PC-9 (cell line): ENCODE measurements around the gene PTEN. TPM values are rescaled to one million over a fixed set of nuclear protein-coding genes. Genes with fewer than 3 reads are reported as not detected.
"Not testable (repeated sequence)": the region's sequence is repeated elsewhere in the genome, so short reads cannot be mapped to it uniquely, and the experiment has no call there.

Experiments
- BruUV-seq: library from RNA; stranded (reverse); fragments of 400-500 nt; replicated peaks from 2 replicates; lab custom pipeline; 2021; lab: Mats Ljungman, UMichigan
- CTCF ChIA-PET: fragments of 300-600 bp; sonication (Branson Sonifier 250); formaldehyde crosslinking; loops from one replicate; lab custom pipeline; 2022; ENCODE audit warnings: antibody characterized with exemption; lab: Charles Lee
- POLR2A ChIA-PET: fragments of 300-600 bp; sonication (Branson Sonifier 250); formaldehyde crosslinking; loops from one replicate; lab custom pipeline; 2022; ENCODE audit warnings: antibody characterized with exemption; ENCODE audit not compliant: unreplicated experiment; lab: Charles Lee
- DNase-seq, 2 experiments: peaks; one replicate each; pipeline versions ENCODE4 v3.0.0 to v3.0.0-alpha.2; 2015 to 2022; ENCODE audit warnings: mixed read lengths in 1 of 2
- H2AFZ ChIP-seq: fragments of 200-600 bp; sonication (generic); 2 replicates; pipeline ENCODE4 v1.8.1; 2017; ENCODE audit warnings: antibody characterized with exemption
- H3F3A ChIP-seq: fragments of 200-600 bp; sonication (generic); 2 replicates; pipeline ENCODE4 v1.8.1; 2017; ENCODE audit warnings: antibody characterized with exemption, mild to moderate bottlenecking, low read depth; ENCODE audit not compliant: insufficient read depth
- H3K27ac ChIP-seq: fragments of 200-600 bp; sonication (generic); 2 replicates; pipeline ENCODE4 v1.6.1; 2016; ENCODE audit warnings: mixed run types
- H3K27me3 ChIP-seq: fragments of 200-600 bp; sonication (generic); 2 replicates; pipeline ENCODE4 v1.6.1; 2016; ENCODE audit warnings: low read depth, mixed run types; ENCODE audit not compliant: insufficient read depth
- H3K36me3 ChIP-seq: fragments of 200-600 bp; sonication (generic); 2 replicates; pipeline ENCODE4 v1.6.1; 2016; ENCODE audit warnings: low read depth, mixed run types
- H3K4me1 ChIP-seq: fragments of 200-600 bp; sonication (generic); replicated peaks from 2 replicates; pipeline ENCODE4 v1.6.1; 2016; ENCODE audit warnings: mixed run types; ENCODE audit not compliant: insufficient read depth
- H3K4me2 ChIP-seq: fragments of 200-600 bp; sonication (generic); 2 replicates; pipeline ENCODE4 v1.6.1; 2017; ENCODE audit warnings: mixed run types
- H3K4me3 ChIP-seq: fragments of 200-600 bp; sonication (generic); 2 replicates; pipeline ENCODE4 v1.6.1; 2016; ENCODE audit warnings: mixed run types
- H3K79me2 ChIP-seq: fragments of 200-600 bp; sonication (generic); 2 replicates; pipeline ENCODE4 v1.6.1; 2017; ENCODE audit warnings: low read depth, mixed run types
- H3K9me2 ChIP-seq: fragments of 200-600 bp; sonication (generic); 2 replicates; pipeline ENCODE4 v1.8.1; 2017; ENCODE audit warnings: mild to moderate bottlenecking; ENCODE audit not compliant: insufficient read depth
- H3K9me3 ChIP-seq: fragments of 200-600 bp; sonication (generic); 2 replicates; pipeline ENCODE4 v1.8.1; 2016; ENCODE audit warnings: low read depth; ENCODE audit not compliant: insufficient read depth
- H4K20me1 ChIP-seq: fragments of 200-600 bp; sonication (generic); 2 replicates; pipeline ENCODE4 v1.8.1; 2017; ENCODE audit not compliant: insufficient read depth
- EZH2 ChIP-seq: fragments of 200-600 bp; sonication (generic); IDR thresholded peaks from 2 replicates; pipeline ENCODE4 v1.8.0; 2017; ENCODE audit warnings: antibody characterized with exemption, low read depth
- intact Hi-C: fragments of 100-400 bp; cut with micrococcal nuclease; formaldehyde crosslinking; loops from one replicate; pipeline ENCODE4 v1.10.0; 2022; ENCODE audit not compliant: unreplicated experiment
- total RNA-seq: library from RNA; stranded (reverse); gene quantifications from 2 replicates; pipeline ENCODE4 v1.2.3, GENCODE V29; 2021
- TF ChIP-seq, protein P1 (sequence below): fragments of 200-600 bp; sonication (generic); conservative IDR thresholded peaks from 2 replicates; pipeline ENCODE4 v1.6.1; 2017; ENCODE audit warnings: mixed run types, antibody characterized with exemption, mild to moderate bottlenecking, moderate library complexity

Gene PTEN
- total RNA-seq, 1 experiment from 2014 or later = 44.9 TPM

DNA sequence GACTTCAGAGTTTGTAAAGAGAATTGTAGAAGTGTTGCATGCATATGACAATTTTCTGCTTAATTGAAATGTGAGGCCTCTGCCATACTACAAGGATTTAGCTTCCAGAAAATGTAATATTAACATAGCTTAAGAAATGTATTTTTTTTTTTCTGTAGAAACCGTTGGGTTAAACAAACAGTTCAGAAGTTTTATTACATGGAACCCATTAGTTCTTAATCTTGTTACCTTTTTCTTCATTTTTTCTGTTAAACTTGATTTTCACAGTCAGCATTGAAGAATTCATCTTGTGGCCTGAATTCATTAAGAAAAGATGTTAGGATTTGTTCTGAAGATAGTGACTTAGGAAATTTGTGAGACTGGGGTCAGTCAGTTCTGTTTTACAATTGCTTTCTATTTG is 4.9 kb downstream of the PTEN start:
- ChIA-PET POLR2A (no interaction called here), CTCF (no interaction called here)
- H2AFZ ChIP-seq = no peak overlapping the region
- no peaks in the 10 kb centered on the region; the same call in 1 of the 2 replicates for H3K36me3 ChIP-seq
- no peak for TF ChIP-seq EZH2
- TF ChIP-seq, protein P1, sequence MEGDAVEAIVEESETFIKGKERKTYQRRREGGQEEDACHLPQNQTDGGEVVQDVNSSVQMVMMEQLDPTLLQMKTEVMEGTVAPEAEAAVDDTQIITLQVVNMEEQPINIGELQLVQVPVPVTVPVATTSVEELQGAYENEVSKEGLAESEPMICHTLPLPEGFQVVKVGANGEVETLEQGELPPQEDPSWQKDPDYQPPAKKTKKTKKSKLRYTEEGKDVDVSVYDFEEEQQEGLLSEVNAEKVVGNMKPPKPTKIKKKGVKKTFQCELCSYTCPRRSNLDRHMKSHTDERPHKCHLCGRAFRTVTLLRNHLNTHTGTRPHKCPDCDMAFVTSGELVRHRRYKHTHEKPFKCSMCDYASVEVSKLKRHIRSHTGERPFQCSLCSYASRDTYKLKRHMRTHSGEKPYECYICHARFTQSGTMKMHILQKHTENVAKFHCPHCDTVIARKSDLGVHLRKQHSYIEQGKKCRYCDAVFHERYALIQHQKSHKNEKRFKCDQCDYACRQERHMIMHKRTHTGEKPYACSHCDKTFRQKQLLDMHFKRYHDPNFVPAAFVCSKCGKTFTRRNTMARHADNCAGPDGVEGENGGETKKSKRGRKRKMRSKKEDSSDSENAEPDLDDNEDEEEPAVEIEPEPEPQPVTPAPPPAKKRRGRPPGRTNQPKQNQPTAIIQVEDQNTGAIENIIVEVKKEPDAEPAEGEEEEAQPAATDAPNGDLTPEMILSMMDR = no peak
- H3F3A ChIP-seq = no peaks in the 10 kb centered on the region
- no peaks in the 10 kb centered on the region for H3K27me3 ChIP-seq
- no peak overlapping the region for H3K27ac ChIP-seq
- no TSS peak for BruUV-seq
- H3K9me2 ChIP-seq = no peaks in the 10 kb centered on the region
- peak overlapping the region; percentile 98 for H3K4me3 ChIP-seq
- peaks cover 90% of the 10 kb centered on the region for H3K79me2 ChIP-seq
- peaks cover 36% of the 10 kb centered on the region for H4K20me1 ChIP-seq
- peak overlapping the region; percentile 95 for H3K4me2 ChIP-seq
- intact Hi-C loops = loop anchor here (10.0 kb wide), 1 partner anchor 387 kb away; no protein-coding TSS in a partner anchor
- peaks cover 31% of the 10 kb centered on the region for H3K4me1 ChIP-seq
- no peaks in the 10 kb centered on the region for H3K9me3 ChIP-seq
- no peak for DNase-seq

GRCh38 chr10:87869139-87869538 is 5.7 kb downstream of the PTEN start:
- H3K27ac ChIP-seq, H3K36me3 ChIP-seq, H3K4me3 ChIP-seq, POLR2A ChIA-PET, BruUV-seq, CTCF ChIA-PET, DNase-seq, H3K27me3 ChIP-seq, H2AFZ ChIP-seq, H3K9me3 ChIP-seq, H3K9me2 ChIP-seq, H3F3A ChIP-seq: not testable (repeated sequence)
- H3K4me2 ChIP-seq = peak overlapping the region; percentile 95; the same call in 1 of the 2 replicates
- H3K79me2 ChIP-seq = peaks cover 98% of the 10 kb centered on the region
- peaks cover 31% of the 10 kb centered on the region for H3K4me1 ChIP-seq
- peaks cover 36% of the 10 kb centered on the region for H4K20me1 ChIP-seq
- intact Hi-C loops = loop anchor here (10.0 kb wide), 1 partner anchor 386 kb away; no protein-coding TSS in a partner anchor

DNA sequence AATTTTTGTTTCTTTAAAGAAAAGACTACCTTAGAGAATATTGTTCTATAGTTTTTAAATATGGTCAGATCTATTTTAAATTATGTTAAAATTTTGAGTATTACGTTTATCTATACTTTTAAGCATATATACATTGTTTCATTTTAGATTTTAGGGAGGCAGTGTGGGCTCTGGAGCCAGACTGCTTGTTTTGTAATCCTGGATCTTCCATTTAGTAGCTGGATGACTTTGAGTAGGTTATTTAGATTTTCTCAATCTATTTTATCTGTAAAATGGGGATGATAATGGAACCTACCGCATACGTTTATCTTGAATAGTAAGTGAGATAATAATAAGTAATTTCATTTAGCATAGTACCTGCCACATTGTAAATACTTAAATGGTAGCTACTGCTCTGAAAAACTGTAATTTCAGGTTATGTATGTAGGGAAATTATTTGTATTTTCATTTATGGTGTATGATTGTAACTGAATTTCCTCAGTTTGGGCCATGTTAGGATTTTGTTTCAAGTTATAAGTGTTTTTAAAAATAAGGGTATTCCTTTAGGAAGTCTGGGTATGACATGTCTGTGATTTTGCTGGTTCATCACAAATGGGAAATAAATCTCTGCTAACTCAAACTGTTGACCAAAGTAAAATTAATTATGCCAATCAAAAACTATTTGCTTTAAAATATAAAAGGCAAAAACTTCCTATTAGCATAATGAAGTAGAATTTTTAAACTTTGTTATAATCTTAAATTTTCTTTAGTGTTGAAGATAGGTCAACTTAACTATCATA is 6.5 kb downstream of the PTEN start:
- H3K27ac ChIP-seq = no peak overlapping the region
- H3K9me2 ChIP-seq = no peaks in the 10 kb centered on the region
- H3K4me1 ChIP-seq = peaks cover 31% of the 10 kb centered on the region
- peaks cover 36% of the 10 kb centered on the region for H4K20me1 ChIP-seq
- BruUV-seq = no TSS peak
- no peak for DNase-seq
- POLR2A ChIA-PET = no interaction called here
- TF ChIP-seq EZH2 = no peak
- TF ChIP-seq, protein P1 = no peak
- H3K9me3 ChIP-seq = no peaks in the 10 kb centered on the region
- no peaks in the 10 kb centered on the region; the same call in 1 of the 2 replicates for H3K36me3 ChIP-seq
- H3K79me2 ChIP-seq = peaks cover 98% of the 10 kb centered on the region
- H3K27me3 ChIP-seq = no peaks in the 10 kb centered on the region
- H3F3A ChIP-seq = no peaks in the 10 kb centered on the region
- H2AFZ ChIP-seq = no peak overlapping the region
- H3K4me3 ChIP-seq = no peak overlapping the region
- intact Hi-C loops = loop anchor here (10.0 kb wide), 2 partner anchors 55 to 385 kb away; no protein-coding TSS in a partner anchor
- CTCF ChIA-PET = no interaction called here
- 0 out of 2 replicates have a peak overlapping the region, but pooled peaks have one; percentile 13 for H3K4me2 ChIP-seq
